Measurements from ENCODE around the gene CACNA1C. TPM values are rescaled to one million over a fixed set of nuclear protein-coding genes. Genes with fewer than 3 reads are reported as not detected.

The CACNA1C gene
- total RNA-seq, 5 donors from 2014 or later (not counting 1 experiment from before 2014, with no cell fraction given) = 0.10 to 0.26 (median 0.16) TPM

GRCh38 chr12:2177003-2177402 is 124.2 kb downstream of the CACNA1C start:
- no peak for ATAC-seq (replicated peaks in 1 of 4)
- no peaks in the 10 kb centered on the region for H3K9me3 Mint-ChIP-seq

GRCh38 chr12:2177751-2178150 is 125.0 kb downstream of the CACNA1C start:
- no peaks in the 10 kb centered on the region for H3K9me3 ChIP-seq
- H3K4me1 ChIP-seq (ENCODE audit: control insufficient read depth in 1 of 2, extremely low read depth in 1 of 2, insufficient read depth in 2 of 2, low read length in 2 of 2) = no peaks in the 10 kb centered on the region
- H3K27me3 ChIP-seq (replicated peaks in 1 of 2; ENCODE audit: control insufficient read depth in 2 of 2, extremely low read depth in 1 of 2, insufficient read depth in 2 of 2, low read length in 1 of 2) = peaks cover 0 to 9% of the 10 kb centered on the region in 2 experiments
- no peak overlapping the region for H3K4me3 ChIP-seq (ENCODE audit: control insufficient read depth in 1 of 2, extremely low read depth in 1 of 2, low read length in 1 of 2)
- 78% methylated on average over 3 of the region's 3 CpGs for WGBS (ENCODE audit: insufficient coverage)
- POLR2A ChIA-PET = no interaction called here
- DNase-seq (no peak), ATAC-seq (replicated peaks in 1 of 4) (no peak)
- Mint-ChIP-seq H3K27me3 (peaks cover 7 to 27% of the 10 kb centered on the region in 2 donors), H3K36me3 (no peaks in the 10 kb centered on the region), H3K9me3 (no peaks in the 10 kb centered on the region), H3K4me3 (no peak overlapping the region), H3K27ac (no peak overlapping the region), H3K4me1 (no peaks in the 10 kb centered on the region)
- H3K36me3 ChIP-seq (ENCODE audit: control insufficient read depth in 2 of 2, extremely low read depth in 1 of 2, insufficient read depth in 1 of 2, low read length in 1 of 2) = no peaks in the 10 kb centered on the region
- no peak overlapping the region for H3K27ac ChIP-seq (ENCODE audit: low read length)
- CTCF ChIA-PET = no interaction called here

More at GRCh38 chr12:2177003-2177402, 124.2 kb downstream of the CACNA1C start:
- Mint-ChIP-seq H3K27ac (no peak overlapping the region), H3K4me3 (no peak overlapping the region), H3K4me1 (no peaks in the 10 kb centered on the region), H3K36me3 (no peaks in the 10 kb centered on the region), H3K27me3 (peaks cover 7 to 27% of the 10 kb centered on the region in 2 donors)
- no peaks in the 10 kb centered on the region for H3K9me3 ChIP-seq
- H3K4me3 ChIP-seq (ENCODE audit: control insufficient read depth in 1 of 2, extremely low read depth in 1 of 2, low read length in 1 of 2) = no peak overlapping the region
- no peak for DNase-seq
- POLR2A ChIA-PET = no interaction called here
- H3K27ac ChIP-seq (ENCODE audit: low read length) = no peak overlapping the region
- H3K27me3 ChIP-seq (replicated peaks in 1 of 2; ENCODE audit: control insufficient read depth in 2 of 2, extremely low read depth in 1 of 2, insufficient read depth in 2 of 2, low read length in 1 of 2) = peaks cover 0 to 9% of the 10 kb centered on the region in 2 experiments
- WGBS (ENCODE audit: insufficient coverage) = 80% methylated on average over 1 of the region's 6 CpGs
- CTCF ChIA-PET = no interaction called here
- no peaks in the 10 kb centered on the region for H3K36me3 ChIP-seq (ENCODE audit: control insufficient read depth in 2 of 2, extremely low read depth in 1 of 2, insufficient read depth in 1 of 2, low read length in 1 of 2)
- H3K4me1 ChIP-seq (ENCODE audit: control insufficient read depth in 1 of 2, extremely low read depth in 1 of 2, insufficient read depth in 2 of 2, low read length in 2 of 2) = no peaks in the 10 kb centered on the region

- POLR2A ChIA-PET = no interaction called here
- Mint-ChIP-seq H3K4me3 (no peak overlapping the region), H3K4me1 (peaks cover 0 to 2% (median 2%) of the 10 kb centered on the region in 3 donors), H3K36me3 (no peaks in the 10 kb centered on the region), H3K9me3 (no peaks in the 10 kb centered on the region), H3K27me3 (peaks cover 7 to 27% of the 10 kb centered on the region in 2 donors), H3K27ac (no peak overlapping the region)
- no peak for ATAC-seq (replicated peaks in 1 of 4)
- H3K4me3 ChIP-seq (ENCODE audit: control insufficient read depth in 1 of 2, extremely low read depth in 1 of 2, low read length in 1 of 2) = no peak overlapping the region
- no peaks in the 10 kb centered on the region for H3K9me3 ChIP-seq
- H3K27me3 ChIP-seq (replicated peaks in 1 of 2; ENCODE audit: control insufficient read depth in 2 of 2, extremely low read depth in 1 of 2, insufficient read depth in 2 of 2, low read length in 1 of 2) = peaks cover 0 to 19% of the 10 kb centered on the region in 2 experiments
- H3K36me3 ChIP-seq (ENCODE audit: control insufficient read depth in 2 of 2, extremely low read depth in 1 of 2, insufficient read depth in 1 of 2, low read length in 1 of 2) = no peaks in the 10 kb centered on the region
- WGBS (ENCODE audit: insufficient coverage) = 100% methylated on average over 1 of the region's 2 CpGs
- DNase-seq = no peak
- H3K27ac ChIP-seq (ENCODE audit: low read length) = no peak overlapping the region
- CTCF ChIA-PET = no interaction called here
- no peaks in the 10 kb centered on the region for H3K4me1 ChIP-seq (ENCODE audit: control insufficient read depth in 1 of 2, extremely low read depth in 1 of 2, insufficient read depth in 2 of 2, low read length in 2 of 2)
Measured at GRCh38 chr12:2179058-2179457, 126.3 kb downstream of the CACNA1C start.

GRCh38 chr12:2179953-2180736 is 127.4 kb downstream of the CACNA1C start:
- H3K9me3 Mint-ChIP-seq = no peaks in the 10 kb centered on the region
- ATAC-seq (replicated peaks in 1 of 4) (no peak), DNase-seq (no peak)
- no peaks in the 10 kb centered on the region for H3K4me1 ChIP-seq (ENCODE audit: control insufficient read depth in 1 of 2, extremely low read depth in 1 of 2, insufficient read depth in 2 of 2, low read length in 2 of 2)
- no peaks in the 10 kb centered on the region for H3K36me3 ChIP-seq (ENCODE audit: control insufficient read depth in 2 of 2, extremely low read depth in 1 of 2, insufficient read depth in 1 of 2, low read length in 1 of 2)
- no peak overlapping the region for H3K4me3 Mint-ChIP-seq
- WGBS (ENCODE audit: insufficient coverage) = 88% methylated on average over 5 of the region's 9 CpGs
- no peak overlapping the region for H3K4me3 ChIP-seq (ENCODE audit: control insufficient read depth in 1 of 2, extremely low read depth in 1 of 2, low read length in 1 of 2)
- H3K27me3 ChIP-seq (replicated peaks in 1 of 2; ENCODE audit: control insufficient read depth in 2 of 2, extremely low read depth in 1 of 2, insufficient read depth in 2 of 2, low read length in 1 of 2) = peaks cover 0 to 26% of the 10 kb centered on the region in 2 experiments
- no peak overlapping the region for H3K27ac Mint-ChIP-seq
- no peak overlapping the region for H3K27ac ChIP-seq (ENCODE audit: low read length)
- ChIA-PET CTCF (no interaction called here), POLR2A (no interaction called here)
- peaks cover 10 to 33% of the 10 kb centered on the region in 2 donors for H3K27me3 Mint-ChIP-seq
- H3K36me3 Mint-ChIP-seq = no peaks in the 10 kb centered on the region
- peaks cover 4 to 8% (median 6%) of the 10 kb centered on the region in 3 donors for H3K4me1 Mint-ChIP-seq
- no peaks in the 10 kb centered on the region for H3K9me3 ChIP-seq

- H3K27ac ChIP-seq (ENCODE audit: low read length) = no peak overlapping the region
- H3K4me3 ChIP-seq (ENCODE audit: control insufficient read depth in 1 of 2, extremely low read depth in 1 of 2, low read length in 1 of 2) = no peak overlapping the region
- H3K4me1 Mint-ChIP-seq = peaks cover 4 to 8% (median 6%) of the 10 kb centered on the region in 3 donors
- H3K27me3 Mint-ChIP-seq = peaks cover 10 to 37% of the 10 kb centered on the region in 2 donors
- no peaks in the 10 kb centered on the region for H3K36me3 Mint-ChIP-seq
- CTCF ChIA-PET = no interaction called here
- ATAC-seq (replicated peaks in 1 of 4) (no peak), DNase-seq (no peak)
- no peaks in the 10 kb centered on the region for H3K4me1 ChIP-seq (ENCODE audit: control insufficient read depth in 1 of 2, extremely low read depth in 1 of 2, insufficient read depth in 2 of 2, low read length in 2 of 2)
- POLR2A ChIA-PET = no interaction called here
- no peaks in the 10 kb centered on the region for H3K36me3 ChIP-seq (ENCODE audit: control insufficient read depth in 2 of 2, extremely low read depth in 1 of 2, insufficient read depth in 1 of 2, low read length in 1 of 2)
- peaks cover 0 to 29% of the 10 kb centered on the region in 2 experiments for H3K27me3 ChIP-seq (replicated peaks in 1 of 2; ENCODE audit: control insufficient read depth in 2 of 2, extremely low read depth in 1 of 2, insufficient read depth in 2 of 2, low read length in 1 of 2)
- no peak overlapping the region for H3K27ac Mint-ChIP-seq
- H3K4me3 Mint-ChIP-seq = no peak overlapping the region
- WGBS (ENCODE audit: insufficient coverage) = no CpG with 5 or more reads among the region's 3 CpGs
- no peaks in the 10 kb centered on the region for H3K9me3 ChIP-seq
- H3K9me3 Mint-ChIP-seq = no peaks in the 10 kb centered on the region
Measured at GRCh38 chr12:2180737-2181082, 127.9 kb downstream of the CACNA1C start.

GRCh38 chr12:2183556-2184541 is 131.1 kb downstream of the CACNA1C start:
- ATAC-seq (replicated peaks in 1 of 4) (no peak), DNase-seq (no peak)
- Histone ChIP-seq H3K4me1 (ENCODE audit: control insufficient read depth in 1 of 2, extremely low read depth in 1 of 2, insufficient read depth in 2 of 2, low read length in 2 of 2) (no peaks in the 10 kb centered on the region), H3K36me3 (ENCODE audit: control insufficient read depth in 2 of 2, extremely low read depth in 1 of 2, insufficient read depth in 1 of 2, low read length in 1 of 2) (no peaks in the 10 kb centered on the region), H3K27ac (ENCODE audit: low read length) (no peak overlapping the region), H3K9me3 (no peaks in the 10 kb centered on the region), H3K27me3 (replicated peaks in 1 of 2; ENCODE audit: control insufficient read depth in 2 of 2, extremely low read depth in 1 of 2, insufficient read depth in 2 of 2, low read length in 1 of 2) (peaks cover 0 to 33% of the 10 kb centered on the region in 2 experiments), H3K4me3 (ENCODE audit: control insufficient read depth in 1 of 2, extremely low read depth in 1 of 2, low read length in 1 of 2) (no peak overlapping the region)
- WGBS (ENCODE audit: insufficient coverage) = 60% methylated on average over 11 of the region's 23 CpGs
- ChIA-PET POLR2A (no interaction called here), CTCF (interaction anchor here in 1 of 2 donors (0.6 kb wide), 2 partner anchors 162 to 194 kb away, joined by 3 to 7 read pairs; no protein-coding TSS in a partner anchor)
- H3K4me1 Mint-ChIP-seq = peaks cover 4 to 8% (median 6%) of the 10 kb centered on the region in 3 donors
- H3K4me3 Mint-ChIP-seq = no peak overlapping the region
- no peak overlapping the region for H3K27ac Mint-ChIP-seq
- peaks cover 4 to 17% of the 10 kb centered on the region in 2 donors for H3K27me3 Mint-ChIP-seq
- no peaks in the 10 kb centered on the region for H3K9me3 Mint-ChIP-seq
- no peaks in the 10 kb centered on the region for H3K36me3 Mint-ChIP-seq

Data from T-cell (primary cell).